ACC112 (cell line): Measurements from ENCODE around the gene MIER1.
A peak's percentile ranks its signal among the peaks of the same experiment; 100 is the strongest.
"Not testable (repeated sequence)": the region's sequence is repeated elsewhere in the genome, so short reads cannot be mapped to it uniquely, and the experiment has no call there.

Experiments used
- H2AFZ ChIP-seq: fragments of 200-600 bp; sonication (generic); one replicate; pipeline ENCODE4 v1.6.0; 2017; ENCODE audit warnings: antibody characterized with exemption, low read length; ENCODE audit not compliant: unreplicated experiment
- H3K27ac ChIP-seq: fragments of 200-600 bp; sonication (generic); 2 replicates; pipeline ENCODE4 v1.5.1; 2014; ENCODE audit warnings: low read depth, mild to moderate bottlenecking, antibody characterized with exemption, low read length, moderate library complexity
- H3K27me3 ChIP-seq: fragments of 200-600 bp; sonication (generic); 2 replicates; pipeline ENCODE4 v1.6.1; 2014; ENCODE audit warnings: mild to moderate bottlenecking, antibody characterized with exemption, low read length, moderate library complexity, mixed read lengths; ENCODE audit not compliant: insufficient read depth
- H3K36me3 ChIP-seq: fragments of 200-600 bp; sonication (generic); 2 replicates; pipeline ENCODE4 v1.6.1; 2016; ENCODE audit warnings: mild to moderate bottlenecking, antibody characterized with exemption, low read length, moderate library complexity, mixed read lengths; ENCODE audit not compliant: insufficient read depth
- H3K4me1 ChIP-seq: fragments of 200-600 bp; sonication (generic); one replicate; pipeline ENCODE4 v1.6.1; 2016; ENCODE audit warnings: low read length, mixed read lengths; ENCODE audit not compliant: insufficient read depth, unreplicated experiment, control insufficient read depth
- H3K4me3 ChIP-seq: fragments of 200-600 bp; sonication (generic); 2 replicates; pipeline ENCODE4 v1.5.1; 2014; ENCODE audit warnings: mild to moderate bottlenecking, low read depth, low read length
- H3K79me2 ChIP-seq: fragments of 200-600 bp; sonication (generic); one replicate; pipeline ENCODE4 v1.6.0; 2016; ENCODE audit warnings: low read length; ENCODE audit not compliant: control insufficient read depth, unreplicated experiment, insufficient read depth

The MIER1 gene

DNA sequence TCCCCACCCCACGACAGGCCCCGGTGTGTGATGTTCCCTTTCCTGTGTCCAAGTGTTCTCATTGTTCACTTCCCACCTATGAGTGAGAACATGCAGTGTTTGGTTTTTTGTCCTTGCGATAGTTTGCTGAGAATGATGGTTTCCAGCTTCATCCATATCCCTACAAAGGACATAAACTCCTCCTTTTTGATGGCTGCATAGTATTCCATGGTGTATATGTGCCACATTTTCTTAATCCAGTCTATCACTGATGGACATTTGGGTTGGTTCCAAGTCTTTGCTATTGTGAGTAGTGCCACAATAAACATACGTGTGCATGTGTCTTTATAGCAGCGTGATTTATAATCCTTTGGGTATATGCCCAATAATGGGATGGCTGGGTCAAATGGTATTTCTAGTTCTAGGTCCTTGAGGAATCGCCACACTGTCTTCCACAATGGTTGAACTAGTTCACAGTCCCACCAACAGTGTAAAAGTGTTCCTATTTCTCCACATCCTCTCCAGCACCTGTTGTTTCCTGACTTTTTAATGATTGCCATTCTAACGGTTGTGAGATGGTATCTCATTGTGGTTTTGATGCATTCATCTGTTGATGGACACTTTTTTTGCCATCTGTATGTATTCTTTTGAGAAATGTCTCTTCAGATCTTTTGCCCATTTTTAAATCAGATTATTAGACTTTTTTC is 41.5 kb downstream of the MIER1 start:
- H2AFZ ChIP-seq, H3K79me2 ChIP-seq, H3K27ac ChIP-seq, H3K4me3 ChIP-seq, H3K4me1 ChIP-seq, H3K27me3 ChIP-seq: not testable (repeated sequence)
- peaks cover 58% of the 10 kb centered on the region for H3K36me3 ChIP-seq

GRCh38 chr1:66968574-66968973 is 43.8 kb downstream of the MIER1 start:
- H3K27ac ChIP-seq: no peak overlapping the region
- H3K27me3 ChIP-seq: no peaks in the 10 kb centered on the region
- no peaks in the 10 kb centered on the region for H3K4me1 ChIP-seq
- no peak overlapping the region for H2AFZ ChIP-seq
- H3K4me3 ChIP-seq: no peak overlapping the region
- peaks cover 3% of the 10 kb centered on the region for H3K79me2 ChIP-seq
- H3K36me3 ChIP-seq: peaks cover 59% of the 10 kb centered on the region

GRCh38 chr1:66978201-66978600 is 53.4 kb downstream of the MIER1 start:
- H3K4me1 ChIP-seq: peaks cover 16% of the 10 kb centered on the region
- no peaks in the 10 kb centered on the region for H3K79me2 ChIP-seq
- no peak overlapping the region for H2AFZ ChIP-seq
- H3K27ac ChIP-seq: no peak overlapping the region
- peaks cover 20% of the 10 kb centered on the region for H3K36me3 ChIP-seq
- no peaks in the 10 kb centered on the region for H3K27me3 ChIP-seq
- H3K4me3 ChIP-seq: no peak overlapping the region

- H3K4me3 ChIP-seq, H3K27me3 ChIP-seq, H2AFZ ChIP-seq, H3K27ac ChIP-seq, H3K79me2 ChIP-seq: not testable (repeated sequence)
- Histone ChIP-seq H3K4me1 (peaks cover 16% of the 10 kb centered on the region), H3K36me3 (peaks cover 27% of the 10 kb centered on the region)
These were observed 54.8 kb downstream of the MIER1 start for GRCh38 chr1:66979621-66980020.

GRCh38 chr1:66980745-66981367 is 56.1 kb downstream of the MIER1 start:
- H3K4me1 ChIP-seq: peaks cover 16% of the 10 kb centered on the region
- peak overlapping the region; percentile 75 for H3K4me3 ChIP-seq
- no peaks in the 10 kb centered on the region for H3K79me2 ChIP-seq
- H3K36me3 ChIP-seq: peaks cover 38% of the 10 kb centered on the region
- H3K27me3 ChIP-seq: no peaks in the 10 kb centered on the region
- H2AFZ ChIP-seq: no peak overlapping the region
- H3K27ac ChIP-seq: peak overlapping the region; percentile 60; the same call in 1 of the 2 replicates

DNA sequence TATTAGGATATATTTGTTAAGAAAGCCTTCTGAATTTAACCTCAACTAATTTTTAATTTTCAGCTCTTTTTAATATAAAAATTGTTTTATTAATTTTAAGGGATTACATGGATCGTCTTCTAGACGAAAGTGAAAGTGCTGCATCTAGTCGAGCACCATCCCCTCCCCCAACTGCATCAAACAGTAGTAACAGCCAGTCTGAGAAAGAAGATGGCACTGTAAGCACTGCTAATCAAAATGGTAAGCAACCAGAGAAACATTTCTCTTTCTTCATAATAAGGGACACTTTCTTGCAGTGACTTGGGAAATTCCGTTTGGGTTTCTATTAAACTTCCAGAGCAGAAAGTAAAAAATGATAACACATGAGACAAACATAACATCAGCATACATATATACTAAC is 56.9 kb downstream of the MIER1 start:
- Histone ChIP-seq H3K4me1 (peaks cover 16% of the 10 kb centered on the region), H3K36me3 (peaks cover 41% of the 10 kb centered on the region), H3K4me3 (peak overlapping the region; percentile 75), H2AFZ (no peak overlapping the region), H3K27me3 (no peaks in the 10 kb centered on the region), H3K27ac (peak overlapping the region; percentile 60), H3K79me2 (no peaks in the 10 kb centered on the region)

DNA sequence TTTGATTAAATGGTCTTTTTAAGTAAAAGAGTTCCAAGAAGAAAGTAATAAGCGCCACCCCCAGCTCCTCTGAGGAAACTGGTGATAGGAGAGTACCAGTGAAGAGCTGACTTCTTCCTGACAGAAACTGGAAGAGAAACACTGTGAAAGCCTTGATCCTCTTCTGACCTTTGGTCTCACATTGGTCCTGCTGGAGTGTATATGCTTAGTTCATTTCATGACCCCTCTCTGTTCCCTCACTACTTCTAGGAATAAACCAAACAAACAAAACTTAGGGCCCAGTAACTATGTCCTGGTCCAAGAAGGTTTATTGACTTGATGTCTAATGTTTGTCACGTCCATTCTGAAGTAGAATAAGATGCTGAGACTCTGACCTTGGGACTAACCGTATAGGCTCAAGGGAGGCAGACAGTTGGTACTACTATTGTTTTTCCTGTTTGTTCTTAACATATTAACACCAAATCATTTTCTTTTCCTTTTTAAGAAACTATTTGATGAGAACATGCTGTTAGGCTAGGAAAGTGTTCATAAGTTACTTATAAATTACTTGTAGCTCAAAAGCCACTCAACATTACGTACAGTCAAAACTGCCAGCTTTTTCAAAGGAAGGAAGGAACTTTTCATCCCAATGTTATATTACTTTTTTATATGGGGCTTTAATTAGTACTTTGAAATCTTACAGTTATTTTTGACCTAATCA is 57.9 kb downstream of the MIER1 start:
- Histone ChIP-seq H3K27ac (no peak overlapping the region), H3K4me3 (no peak overlapping the region), H3K79me2 (no peaks in the 10 kb centered on the region), H3K27me3 (no peaks in the 10 kb centered on the region), H3K36me3 (peaks cover 49% of the 10 kb centered on the region), H2AFZ (no peak overlapping the region), H3K4me1 (peaks cover 16% of the 10 kb centered on the region)

DNA sequence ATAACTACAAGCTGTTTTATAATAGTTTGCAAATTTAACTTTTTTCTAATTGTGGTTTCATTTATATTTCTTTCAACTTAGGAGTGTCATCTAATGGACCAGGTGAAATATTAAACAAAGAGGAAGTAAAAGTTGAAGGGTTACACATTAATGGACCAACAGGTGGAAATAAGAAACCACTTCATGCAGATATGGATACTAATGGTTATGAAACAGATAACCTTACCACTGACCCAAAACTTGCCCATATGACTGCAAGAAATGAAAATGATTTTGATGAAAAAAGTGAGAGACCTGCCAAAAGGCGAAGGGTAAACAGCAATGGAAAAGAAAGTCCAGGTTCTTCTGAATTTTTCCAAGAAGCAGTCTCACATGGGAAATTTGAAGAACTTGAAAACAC is 59.7 kb downstream of the MIER1 start:
- H3K36me3 ChIP-seq: peaks cover 56% of the 10 kb centered on the region
- H3K79me2 ChIP-seq: no peaks in the 10 kb centered on the region
- no peak overlapping the region for H3K4me3 ChIP-seq
- H3K27me3 ChIP-seq: no peaks in the 10 kb centered on the region
- no peak overlapping the region for H2AFZ ChIP-seq
- peaks cover 16% of the 10 kb centered on the region for H3K4me1 ChIP-seq
- no peak overlapping the region for H3K27ac ChIP-seq

DNA sequence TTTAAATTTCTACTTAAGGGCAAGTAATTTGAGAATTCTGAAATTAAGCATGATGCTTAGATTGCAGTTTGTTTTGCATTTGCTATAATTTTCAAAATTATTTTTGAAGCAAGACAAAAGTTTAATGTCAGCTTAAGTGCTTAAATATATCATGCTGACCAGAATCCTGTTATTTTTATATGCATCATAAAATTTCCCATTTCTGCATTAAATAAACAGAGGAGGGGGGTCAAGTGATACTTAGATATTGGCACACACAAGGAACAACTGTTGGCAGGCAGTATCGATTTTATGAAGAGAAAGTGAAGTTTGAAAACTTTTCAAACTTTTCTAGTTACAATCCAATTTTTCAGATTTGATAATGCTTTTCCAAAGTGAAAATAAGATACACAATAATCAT is 61.0 kb downstream of the MIER1 start:
- Histone ChIP-seq H2AFZ (no peak overlapping the region), H3K79me2 (no peaks in the 10 kb centered on the region), H3K4me3 (no peak overlapping the region), H3K36me3 (peaks cover 56% of the 10 kb centered on the region), H3K27ac (no peak overlapping the region), H3K4me1 (peaks cover 10% of the 10 kb centered on the region), H3K27me3 (no peaks in the 10 kb centered on the region)

DNA sequence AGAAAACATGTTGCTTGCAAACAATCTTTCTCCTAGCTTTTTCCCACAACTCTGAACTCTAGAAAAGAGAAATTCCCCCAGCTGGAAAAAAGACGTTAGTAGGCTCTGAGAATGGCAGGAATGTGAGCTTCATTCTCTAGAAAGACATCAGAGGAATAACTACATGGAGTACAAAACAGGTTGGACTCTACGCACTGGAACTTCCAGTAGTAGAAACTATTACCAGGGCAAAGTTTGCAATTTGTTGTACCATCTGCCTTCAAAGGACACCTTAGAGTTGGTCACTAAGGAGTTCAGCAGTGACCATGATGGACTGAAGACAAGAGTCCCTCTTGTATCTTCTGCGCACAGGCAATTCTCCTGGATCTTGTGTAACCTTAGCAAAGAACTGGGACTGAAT is 68.3 kb downstream of the MIER1 start:
- H3K4me1 ChIP-seq: no peaks in the 10 kb centered on the region
- H2AFZ ChIP-seq: no peak overlapping the region
- H3K27me3 ChIP-seq: no peaks in the 10 kb centered on the region
- peaks cover 7% of the 10 kb centered on the region for H3K36me3 ChIP-seq
- no peak overlapping the region for H3K27ac ChIP-seq
- H3K79me2 ChIP-seq: no peaks in the 10 kb centered on the region
- H3K4me3 ChIP-seq: no peak overlapping the region
